Activated CD4-positive, alpha-beta T cell treated with anti-CD3 and anti-CD28 coated beads, Interleukin-2, amount 10 ng/mL, durations not matched to agents 24 days and 14 days (primary cell): ENCODE measurements around the gene SCAF4. TPM values are rescaled to one million over a fixed set of nuclear protein-coding genes. Genes with fewer than 3 reads are reported as not detected.

Experiments
- DNase-seq: peaks from one replicate; pipeline ENCODE4 v3.0.0; 2022
- H3K27ac Mint-ChIP-seq: one replicate; pipeline ENCODE4 v1.8.0; 2022; ENCODE audit warnings: mild to moderate bottlenecking, mixed read lengths
- H3K27me3 Mint-ChIP-seq: one replicate; pipeline ENCODE4 v1.8.0; 2022; ENCODE audit warnings: mixed read lengths
- H3K36me3 Mint-ChIP-seq: one replicate; pipeline ENCODE4 v1.8.0; 2022; ENCODE audit warnings: low read depth, mild to moderate bottlenecking, mixed read lengths
- H3K4me1 Mint-ChIP-seq: one replicate; pipeline ENCODE4 v1.8.0; 2021; ENCODE audit warnings: mixed read lengths
- H3K4me3 Mint-ChIP-seq: one replicate; pipeline ENCODE4 v1.8.0; 2022; ENCODE audit warnings: mild to moderate bottlenecking, moderate library complexity, mixed read lengths
- H3K9me3 Mint-ChIP-seq: one replicate; pipeline ENCODE4 v1.8.0; 2021; ENCODE audit warnings: mixed read lengths
- intact Hi-C: fragments of 100-400 bp; cut with micrococcal nuclease; formaldehyde crosslinking; loops from one replicate; pipeline ENCODE4 v1.15.1; 2023
- total RNA-seq: library from RNA; stranded (reverse); gene quantifications from 2 replicates; pipeline ENCODE4 v1.2.3, GENCODE V29; 2022

The SCAF4 gene
- total RNA-seq, 1 donor from 2014 or later, result 65.7 TPM

DNA sequence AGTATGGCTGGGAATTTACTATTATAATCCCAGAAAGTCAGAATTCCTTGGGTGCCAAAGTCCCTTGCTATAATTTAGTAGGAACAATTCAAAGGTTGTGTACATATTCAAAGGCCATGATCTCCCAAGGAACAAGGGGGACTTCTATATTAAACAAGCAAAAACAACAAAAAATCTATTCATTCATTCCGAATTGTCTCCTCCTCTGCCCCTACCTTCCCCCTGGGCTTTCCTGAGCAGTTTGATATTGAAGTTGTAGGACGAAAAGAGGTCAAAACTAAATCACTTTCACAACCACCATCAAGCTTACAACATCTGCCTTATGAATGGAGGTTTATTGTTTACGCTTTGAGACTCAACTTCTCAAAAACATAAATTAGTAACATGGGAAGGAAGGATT lies 107.7 kb downstream of the SCAF4 start:
- no peak overlapping the region for H3K4me3 Mint-ChIP-seq
- H3K27me3 Mint-ChIP-seq, result peaks cover 4% of the 10 kb centered on the region
- H3K9me3 Mint-ChIP-seq, result no peaks in the 10 kb centered on the region
- no peak for DNase-seq
- H3K4me1 Mint-ChIP-seq, result peaks cover 7% of the 10 kb centered on the region
- H3K36me3 Mint-ChIP-seq, result no peaks in the 10 kb centered on the region
- intact Hi-C loops, result no loop called here
- no peak overlapping the region for H3K27ac Mint-ChIP-seq

DNA sequence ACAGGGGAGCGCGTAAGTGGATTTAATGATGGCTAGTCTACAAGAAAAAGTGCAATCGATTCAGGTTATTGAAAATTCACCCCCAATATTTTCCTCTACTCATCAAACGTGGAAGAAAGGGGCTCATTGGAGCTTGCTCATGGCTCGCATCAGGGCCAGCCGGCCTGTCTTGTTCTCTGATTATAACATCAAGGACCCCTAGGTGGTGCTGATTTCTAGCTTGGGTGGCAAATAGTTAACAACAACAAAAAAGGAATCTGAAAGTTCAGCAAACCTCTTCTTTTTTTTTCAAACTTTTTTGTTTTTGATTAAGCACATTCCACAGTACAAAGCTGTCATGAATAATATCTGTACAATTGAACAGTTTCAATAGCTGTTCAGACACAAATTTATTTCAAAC lies 108.3 kb downstream of the SCAF4 start:
- Mint-ChIP-seq H3K27me3 (peaks cover 4% of the 10 kb centered on the region), H3K4me1 (peaks cover 11% of the 10 kb centered on the region), H3K27ac (no peak overlapping the region), H3K9me3 (no peaks in the 10 kb centered on the region), H3K4me3 (no peak overlapping the region), H3K36me3 (no peaks in the 10 kb centered on the region)
- DNase-seq, result no peak
- intact Hi-C loops, result no loop called here

DNA sequence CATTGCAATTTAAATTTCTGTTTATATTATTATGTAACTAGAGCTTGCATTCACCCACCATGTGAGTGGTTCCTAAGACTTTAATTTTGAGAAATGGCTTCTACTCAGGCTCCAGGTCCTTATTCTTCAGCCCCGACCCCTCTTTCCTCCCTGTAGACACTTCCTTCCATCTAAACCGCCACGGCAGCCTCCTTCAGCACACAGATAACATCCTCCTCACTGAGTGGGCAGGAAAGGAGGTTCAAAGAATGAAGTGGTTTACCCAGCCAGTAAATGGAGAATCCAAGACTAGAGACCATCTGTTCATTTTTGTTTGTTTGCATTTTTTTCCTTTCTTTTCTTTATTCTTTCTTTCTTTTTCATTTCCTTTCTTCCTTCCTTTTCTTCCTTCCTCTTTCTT lies 109.5 kb downstream of the SCAF4 start:
- peaks cover 2% of the 10 kb centered on the region for H3K27me3 Mint-ChIP-seq
- peaks cover 11% of the 10 kb centered on the region for H3K4me1 Mint-ChIP-seq
- H3K27ac Mint-ChIP-seq, result no peak overlapping the region
- H3K36me3 Mint-ChIP-seq, result no peaks in the 10 kb centered on the region
- DNase-seq, result no peak
- intact Hi-C loops, result no loop called here
- H3K4me3 Mint-ChIP-seq, result no peak overlapping the region
- H3K9me3 Mint-ChIP-seq, result no peaks in the 10 kb centered on the region

Other genes with a start within 250 kb of the SCAF4 start
- 336 and 342 TPM in 2 replicates for gene SOD1, start 72.4 kb downstream of the SCAF4 start, total RNA-seq
- gene HUNK, start 140.9 kb upstream of the SCAF4 start, total RNA-seq, result 0.33 and 0.37 TPM in 2 replicates